Temporal lobe (tissue), 2 donors: ENCODE measurements around the gene CACNA1D. TPM values are rescaled to one million over a fixed set of nuclear protein-coding genes. Genes with fewer than 3 reads are reported as not detected.

Experiments
- small RNA-seq: library from RNA; depleted of rRNA; stranded (forward); fragments of <200 nt; gene quantifications from one replicate; pipeline ENCODE3, GENCODE V24; 2014; ENCODE audit warnings: low replicate concordance
- total RNA-seq: library from RNA; depleted of rRNA; stranded (reverse); fragments of >200 nt; gene quantifications from one replicate; pipeline ENCODE4 v1.2.3, GENCODE V29; 2014

The CACNA1D gene
- total RNA-seq, 1 donor from 2014 or later: 20.9 TPM

Small RNAs within 50 kb of the gene (small RNA-seq; reads per million reads assigned to genes)
- not detected for gene AC012467.1
- 16.6 reads per million, percentile 95 among the genes with 10 or more reads in this experiment for gene RF00154

Other genes with a start within 250 kb of the CACNA1D start
- 95.1 TPM for gene TKT, start 238.6 kb upstream of the CACNA1D start, total RNA-seq
- 13.3 TPM for gene DCP1A, start 147.1 kb upstream of the CACNA1D start, total RNA-seq